NCI-H82 (cell line): ENCODE data around the gene RAMP1.
"Not testable (repeated sequence)": the region's sequence is repeated elsewhere in the genome, so short reads cannot be mapped to it uniquely, and the experiment has no call there.

Experiments
- DNase-seq: peaks from one replicate; lab custom pipeline; 2025; lab: John Stamatoyannopoulos, UW

RAMP1 gene

DNA sequence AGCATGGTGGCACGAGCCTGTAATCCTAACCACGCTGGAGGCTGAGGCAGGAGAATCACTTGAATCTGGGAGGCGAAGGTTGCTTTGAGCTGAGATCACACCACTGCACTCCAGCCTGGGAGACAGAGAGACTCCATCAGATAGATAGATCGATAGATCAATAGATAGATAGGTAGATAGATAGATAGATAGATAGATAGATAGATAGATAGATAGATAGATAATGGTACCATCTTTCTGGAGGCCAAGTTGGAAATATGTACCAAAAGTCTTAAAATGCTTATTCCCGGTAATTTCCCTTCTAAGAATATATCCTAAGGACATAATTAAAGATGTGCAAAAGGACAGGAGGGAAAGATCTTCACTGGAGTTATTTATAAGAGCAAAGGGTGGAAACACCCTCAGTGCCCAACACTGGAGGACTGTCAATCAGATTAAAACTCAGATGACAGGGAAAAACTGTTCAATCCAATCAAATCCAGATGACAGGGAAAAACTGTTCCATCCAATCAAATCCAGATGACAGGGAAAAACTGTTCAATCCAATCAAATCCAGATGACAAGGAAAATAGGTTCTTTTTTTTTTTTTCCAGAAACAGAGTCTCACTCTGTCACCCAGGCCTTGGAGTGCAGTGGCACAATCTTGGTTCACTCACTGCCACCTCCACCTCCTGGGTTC lies 58.4 kb downstream of the RAMP1 start:
- DNase-seq, result peak; percentile 40

DNA sequence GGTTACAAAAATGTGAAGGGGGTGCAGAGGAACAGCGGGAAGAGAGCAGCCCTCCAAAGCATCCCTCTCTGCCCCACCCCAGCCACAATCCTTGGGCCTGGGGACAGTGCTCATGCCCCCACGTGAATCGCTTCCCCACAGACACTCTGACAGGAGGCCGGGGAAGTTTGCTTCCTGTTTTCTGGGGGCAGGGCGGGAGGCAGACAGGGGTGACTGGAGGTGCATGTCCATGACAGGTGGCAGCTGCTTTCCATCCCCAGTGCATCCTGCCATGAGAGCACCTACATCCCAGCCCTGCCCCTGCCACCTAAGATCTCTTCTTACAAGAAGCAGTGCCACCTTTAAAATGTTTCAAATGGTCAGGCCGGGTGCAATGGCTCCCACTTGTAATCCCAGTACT lies 60.2 kb downstream of the RAMP1 start:
- DNase-seq, result no peak

DNA sequence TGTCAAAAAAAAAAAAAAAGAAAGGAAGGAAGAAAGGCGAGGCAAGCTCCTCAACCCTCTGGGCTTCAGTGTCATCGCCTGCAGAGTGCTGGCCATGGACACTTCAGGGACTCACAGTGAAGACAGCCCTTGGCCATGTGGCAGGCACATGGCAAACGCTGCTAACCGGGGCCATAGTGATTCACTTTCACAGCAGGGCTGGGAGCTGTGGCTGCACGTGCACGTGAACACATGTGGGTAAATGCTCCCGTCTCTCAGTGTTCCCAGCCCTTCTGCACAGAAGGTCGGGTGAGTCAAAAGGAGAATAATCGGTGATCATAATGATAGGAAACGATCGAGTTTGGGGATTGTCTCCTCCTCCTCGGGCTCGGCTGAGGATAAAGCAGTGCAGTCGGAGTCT lies 61.2 kb downstream of the RAMP1 start:
- DNase-seq, result no peak

- no peak for DNase-seq
These were observed 62.6 kb downstream of the RAMP1 start for GRCh38 chr2:237921967-237922492.

DNA sequence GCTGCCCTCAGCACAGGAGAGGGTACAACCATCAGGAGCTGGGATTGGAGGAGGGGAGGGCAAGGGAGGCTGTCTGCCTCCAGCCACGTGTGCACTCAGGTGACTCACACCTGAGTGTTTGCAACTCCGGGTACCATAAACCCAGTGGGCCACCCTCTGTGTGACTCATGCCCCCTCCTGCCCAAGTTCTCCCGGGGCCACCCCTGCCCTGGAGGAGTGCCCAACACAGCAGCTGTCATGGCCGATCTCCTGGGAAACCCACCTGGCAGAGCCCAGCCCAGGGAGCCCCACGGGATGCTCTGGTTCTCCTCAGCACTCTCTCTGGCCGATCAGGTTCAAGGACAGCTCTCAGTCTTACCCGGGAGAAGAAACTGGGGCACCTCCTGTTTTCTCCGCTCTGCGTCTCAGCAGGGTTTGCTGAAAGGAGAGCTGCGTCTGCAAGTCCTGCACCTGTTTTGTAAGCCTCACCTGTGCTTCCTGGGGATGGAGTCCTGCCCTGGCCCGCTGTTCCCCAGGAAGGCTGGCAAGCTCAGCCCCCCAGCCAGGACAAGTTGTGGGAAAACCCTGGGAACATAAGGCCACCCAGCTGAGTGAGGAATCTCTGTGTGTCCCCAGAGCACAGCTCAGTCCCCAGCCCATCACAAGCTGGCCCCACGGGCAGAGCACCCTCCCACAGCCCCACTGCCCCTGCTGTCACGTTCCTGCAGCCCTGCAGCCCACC lies 63.4 kb downstream of the RAMP1 start:
- no peak for DNase-seq

GRCh38 chr2:237923481-237924163 lies 64.2 kb downstream of the RAMP1 start:
- DNase-seq, result peak; percentile 79

DNA sequence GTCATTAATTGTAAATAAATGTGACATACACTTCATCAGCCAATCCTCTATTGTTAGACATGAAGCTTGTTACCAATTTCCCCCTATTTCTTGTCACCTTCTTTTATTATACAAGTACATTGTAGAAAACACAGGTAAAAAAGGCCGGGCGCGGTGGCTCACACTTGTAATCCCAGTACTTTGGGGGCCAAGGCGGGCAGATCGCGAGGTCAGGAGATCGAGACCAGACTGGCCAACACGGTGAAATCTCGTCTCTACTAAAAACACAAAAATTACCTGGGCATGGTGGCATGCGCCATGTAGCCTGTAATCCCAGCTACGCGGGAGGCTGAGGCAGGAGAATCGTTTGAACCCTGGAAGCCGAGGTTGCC lies 64.7 kb downstream of the RAMP1 start:
- no peak for DNase-seq

GRCh38 chr2:237927135-237927534 lies 67.7 kb downstream of the RAMP1 start:
- DNase-seq, result no peak

DNA sequence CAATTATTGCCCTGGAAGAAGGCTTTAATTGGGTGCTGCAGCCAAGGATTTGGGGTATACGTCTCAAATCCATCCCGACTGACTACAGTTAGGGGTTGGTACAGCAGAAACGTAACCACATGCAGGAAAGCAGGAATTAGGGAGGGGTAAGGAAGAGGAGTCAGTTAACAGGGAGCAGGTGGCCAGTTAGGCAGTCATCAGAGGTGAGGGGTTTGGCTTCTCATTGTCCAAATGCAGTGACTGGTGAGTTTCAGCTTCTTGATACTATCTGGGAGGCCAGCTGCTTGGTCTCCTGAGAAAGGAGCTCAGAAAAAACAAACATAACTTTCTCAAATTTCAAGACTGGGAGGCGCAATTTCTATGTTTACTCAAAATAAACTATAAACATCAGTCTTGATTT lies 68.6 kb downstream of the RAMP1 start:
- no peak for DNase-seq

- DNase-seq, result no peak
These were observed 70.6 kb downstream of the RAMP1 start for GRCh38 chr2:237929979-237930378.

GRCh38 chr2:237931205-237931721 lies 71.8 kb downstream of the RAMP1 start:
- no peak for DNase-seq

DNA sequence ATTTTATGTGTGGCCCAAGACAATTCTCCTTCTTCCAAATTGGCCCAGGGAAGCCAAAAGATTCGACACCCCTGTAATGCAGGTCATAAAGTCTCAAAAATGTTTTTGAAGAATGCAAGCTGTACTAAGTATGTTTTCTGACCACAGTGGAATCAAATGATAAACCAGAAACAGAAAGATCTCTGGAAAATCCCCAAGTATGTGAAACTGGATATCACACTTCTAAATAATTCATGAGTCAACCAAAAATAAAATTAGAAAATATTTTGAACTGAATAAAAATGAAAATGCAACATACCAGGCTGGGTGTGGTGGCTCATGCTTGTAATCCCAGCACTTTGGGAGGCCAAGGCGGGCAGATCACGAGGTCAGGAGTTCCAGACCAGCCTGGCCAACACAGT lies 73.3 kb downstream of the RAMP1 start:
- DNase-seq, result no peak

GRCh38 chr2:237934186-237934585 lies 74.8 kb downstream of the RAMP1 start:
- no peak for DNase-seq

DNA sequence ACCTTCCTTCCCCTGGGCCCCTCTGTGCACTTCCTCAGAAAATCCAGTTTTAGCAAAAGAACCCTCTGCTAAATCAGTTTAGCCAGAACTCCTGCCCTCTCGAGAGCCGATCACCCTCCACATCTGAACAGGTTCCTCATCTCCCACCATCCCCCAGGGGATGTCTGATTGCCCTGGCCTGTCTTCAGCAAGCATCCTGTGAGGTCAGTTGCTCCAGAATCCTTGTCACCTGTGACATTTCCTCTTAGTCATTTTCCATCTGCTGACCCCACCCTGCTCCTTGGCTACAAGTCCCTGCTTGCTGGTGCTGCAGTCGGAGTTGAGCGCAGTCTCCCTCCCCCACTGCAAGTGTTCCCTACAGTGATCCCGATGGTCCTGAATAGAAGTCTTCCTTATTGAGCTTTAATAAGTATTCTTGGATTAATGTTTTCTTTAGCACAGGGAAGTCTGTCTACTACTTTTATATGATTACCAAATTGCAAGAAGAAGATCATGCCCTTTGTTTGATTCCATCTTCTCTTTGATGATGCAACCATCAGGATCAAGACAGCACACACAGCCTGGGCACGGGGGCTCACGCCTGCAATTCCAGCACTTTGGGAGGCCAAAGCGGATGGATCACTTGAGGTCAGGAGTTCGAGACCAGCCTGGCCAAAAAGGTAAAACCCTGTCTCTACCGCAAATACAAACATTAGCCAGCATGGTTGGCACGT lies 76.5 kb downstream of the RAMP1 start:
- no peak for DNase-seq

DNA sequence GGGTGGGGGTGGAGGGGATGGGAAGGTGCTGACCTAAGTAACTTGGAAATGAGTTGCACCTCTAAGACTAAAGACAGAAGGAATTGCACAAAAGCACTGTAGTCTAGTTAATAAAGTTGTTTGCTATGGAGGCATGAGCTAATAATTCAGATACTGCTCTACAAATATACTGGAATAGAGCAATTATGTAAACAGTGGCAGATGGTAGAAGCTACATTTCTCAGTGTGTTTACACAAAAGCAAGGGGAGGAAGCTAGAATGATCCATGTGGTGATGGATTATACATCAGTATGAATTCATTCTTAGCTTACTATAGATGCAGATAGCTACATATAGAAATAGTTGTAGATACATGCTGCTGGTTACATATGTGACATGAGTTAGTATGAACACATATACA lies 79.8 kb downstream of the RAMP1 start:
- DNase-seq, result no peak

DNA sequence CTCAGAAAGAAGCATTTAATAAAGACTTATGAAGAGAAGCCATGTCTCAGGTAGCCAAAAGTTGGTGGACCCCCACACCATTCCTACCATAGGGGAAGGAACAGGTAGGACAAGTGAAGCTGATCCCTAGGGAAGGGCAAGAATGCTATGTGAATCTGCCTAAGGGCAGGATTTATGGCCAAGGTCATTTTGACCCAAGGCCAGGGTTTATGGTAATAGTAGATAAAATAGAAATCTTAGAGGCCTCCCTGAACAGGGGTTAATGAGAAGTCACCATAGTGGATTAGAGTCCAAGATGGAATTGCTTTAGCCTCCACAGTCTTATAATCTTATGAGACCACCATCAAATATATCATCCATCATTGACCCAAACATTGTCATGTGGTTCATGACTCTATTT lies 81.4 kb downstream of the RAMP1 start:
- DNase-seq, result no peak

GRCh38 chr2:237941239-237941638 lies 81.8 kb downstream of the RAMP1 start:
- DNase-seq, result no peak

DNA sequence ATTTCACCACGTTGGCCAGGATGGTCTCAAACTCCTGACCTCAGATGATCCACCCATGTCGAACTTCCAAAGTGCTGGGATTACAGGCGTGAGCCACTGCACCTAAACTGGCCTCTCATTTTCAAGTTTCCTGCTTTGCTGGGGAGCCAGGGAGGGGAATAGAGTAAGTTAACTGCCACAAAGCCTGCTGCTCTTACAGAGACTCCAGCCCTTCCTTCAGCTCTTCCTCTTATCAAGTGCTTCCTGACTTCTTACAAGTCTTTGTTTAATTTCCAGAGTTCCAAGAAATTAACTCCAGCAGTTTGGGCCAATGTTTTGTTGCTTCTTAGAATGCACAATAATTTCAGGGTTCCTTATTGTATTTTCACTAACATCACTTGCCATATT lies 83.1 kb downstream of the RAMP1 start:
- DNase-seq, result no peak

- DNase-seq, result peak; percentile 28
These were observed 84.1 kb downstream of the RAMP1 start for GRCh38 chr2:237943395-237944094.

- no peak for DNase-seq
These were observed 84.9 kb downstream of the RAMP1 start for GRCh38 chr2:237944302-237944701.

DNA sequence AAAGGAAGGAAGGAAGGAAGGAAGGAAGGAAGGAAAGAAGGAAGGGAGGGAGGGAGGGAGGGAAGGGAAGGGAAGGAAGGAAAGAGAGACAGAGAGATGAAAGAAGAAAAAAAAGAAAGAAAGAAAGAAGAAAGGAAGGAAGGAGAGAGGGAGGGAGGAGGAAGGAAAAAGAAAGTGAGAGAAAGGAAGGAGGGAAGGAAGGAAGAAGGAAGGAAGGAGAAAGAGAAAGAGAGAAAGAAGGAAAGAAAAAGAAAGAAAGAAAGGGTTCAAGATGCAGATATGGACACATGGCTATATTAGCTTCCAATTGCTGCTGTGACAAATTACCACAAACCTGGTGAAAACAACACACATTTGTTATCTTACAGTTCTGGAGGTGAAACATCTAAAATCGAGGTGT lies 87.0 kb downstream of the RAMP1 start:
- DNase-seq, result no peak

GRCh38 chr2:237951354-237951753 lies 91.9 kb downstream of the RAMP1 start:
- not testable (repeated sequence) for DNase-seq
